Endothelial cell of umbilical vein (primary cell): ENCODE measurements around the gene CCDC157.

ENCODE experiments used
- CTCF ChIP-seq, 2 donors: IDR thresholded peaks; 1 replicate in 1 of 2; 2 replicates in 1 of 2; pipeline ENCODE4 v1.5.1; 2011; ENCODE audit warnings: low read length in 2 of 2, mild to moderate bottlenecking in 2 of 2, moderate library complexity in 2 of 2, control low read depth in 1 of 2, inconsistent platforms in 1 of 2, low read depth in 1 of 2; ENCODE audit not compliant: insufficient read depth in 1 of 2; ENCODE audit errors: extremely low read depth in 1 of 2
- EZH2 ChIP-seq: IDR thresholded peaks from 2 replicates; pipeline ENCODE4 v1.6.1; 2012; ENCODE audit warnings: borderline replicate concordance, low read depth, mild to moderate bottlenecking, moderate library complexity, low read length, inconsistent platforms; ENCODE audit not compliant: severe bottlenecking
- FOS ChIP-seq: IDR thresholded peaks from 2 replicates; pipeline ENCODE4 v1.6.1; 2011; ENCODE audit warnings: mild to moderate bottlenecking, low read length, moderate library complexity, borderline replicate concordance; ENCODE audit not compliant: insufficient read depth
- GATA2 ChIP-seq: IDR thresholded peaks from 2 replicates; pipeline ENCODE4 v1.7.0; 2011; ENCODE audit warnings: low read depth, mild to moderate bottlenecking, moderate library complexity, mixed read lengths, low read length; ENCODE audit not compliant: insufficient read length, insufficient read depth
- MAX ChIP-seq: IDR thresholded peaks from 2 replicates; pipeline ENCODE4 v1.6.1; 2011; ENCODE audit not compliant: insufficient read depth, insufficient read length
- MYC ChIP-seq: IDR thresholded peaks from one replicate; pipeline ENCODE4 v1.6.1; 2011; ENCODE audit warnings: mild to moderate bottlenecking, low read depth, low read length
- POLR2A ChIP-seq: IDR thresholded peaks from 2 replicates; pipeline ENCODE4 v1.6.1; 2012; ENCODE audit warnings: low read depth, mild to moderate bottlenecking, control low read depth, low read length
- POLR2AphosphoS5 ChIP-seq: IDR thresholded peaks from 2 replicates; pipeline ENCODE4 v1.6.1; 2012; ENCODE audit warnings: low read depth, mild to moderate bottlenecking, control low read depth, low read length, moderate library complexity; ENCODE audit not compliant: insufficient read depth

- TF ChIP-seq POLR2AphosphoS5 (no peak), EZH2 (no peak), GATA2 (no peak), CTCF (IDR thresholded peaks at IDR 0.05; ENCODE audit: extremely low read depth in 1 of 2, insufficient read depth in 1 of 2, low read depth in 1 of 2, low read length in 2 of 2) (no peak), FOS (no peak), POLR2A (no peak), MYC (no peak), MAX (no peak)
These were observed 57.8 kb downstream of the CCDC157 start for GRCh38 chr22:30414525-30415047.
